HuH-7 (cell line): ENCODE measurements around the gene IL2RA.
A peak's percentile ranks its signal among the peaks of the same experiment; 100 is the strongest.
"Not testable (repeated sequence)": the region's sequence is repeated elsewhere in the genome, so short reads cannot be mapped to it uniquely, and the experiment has no call there.

Experiments used
- DNase-seq: peaks from one replicate; pipeline ENCODE4 v3.0.0; 2011; ENCODE audit warnings: low spot score

IL2RA gene

DNA sequence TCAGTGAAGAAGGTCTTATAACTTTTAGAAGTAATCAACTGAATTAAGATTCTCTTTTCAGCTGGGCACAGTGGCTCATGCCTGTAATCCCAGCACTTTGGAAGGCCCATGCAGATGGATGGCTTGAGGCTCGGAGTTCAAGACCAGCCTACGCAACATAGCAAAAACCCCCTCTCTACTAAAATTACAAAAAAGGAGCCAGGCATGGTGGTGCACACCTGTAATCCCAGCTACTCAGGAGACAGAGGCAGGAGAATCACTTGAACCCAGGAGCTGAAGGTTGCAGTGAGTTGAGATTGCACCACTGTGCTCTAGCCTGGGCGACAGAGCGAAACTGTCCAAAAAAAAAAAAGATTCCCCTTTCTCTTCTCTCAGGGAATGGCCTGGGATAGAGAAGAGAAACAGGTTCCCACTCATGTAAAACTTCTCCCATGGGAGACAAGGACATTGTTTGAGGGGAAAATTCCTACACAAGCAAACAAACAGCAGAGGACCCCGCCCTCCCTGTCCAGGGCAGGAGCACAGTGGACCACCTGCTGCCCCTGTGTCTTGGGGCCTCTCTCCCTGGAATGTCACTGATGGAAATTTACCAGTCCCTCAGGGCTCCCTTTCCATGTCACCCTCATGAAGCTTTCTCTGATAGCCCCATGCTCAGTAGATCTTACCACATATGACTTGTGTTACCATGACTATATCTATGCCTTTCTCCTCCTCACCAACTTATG, 5.6 kb downstream of the IL2RA start:
- DNase-seq: no peak

DNA sequence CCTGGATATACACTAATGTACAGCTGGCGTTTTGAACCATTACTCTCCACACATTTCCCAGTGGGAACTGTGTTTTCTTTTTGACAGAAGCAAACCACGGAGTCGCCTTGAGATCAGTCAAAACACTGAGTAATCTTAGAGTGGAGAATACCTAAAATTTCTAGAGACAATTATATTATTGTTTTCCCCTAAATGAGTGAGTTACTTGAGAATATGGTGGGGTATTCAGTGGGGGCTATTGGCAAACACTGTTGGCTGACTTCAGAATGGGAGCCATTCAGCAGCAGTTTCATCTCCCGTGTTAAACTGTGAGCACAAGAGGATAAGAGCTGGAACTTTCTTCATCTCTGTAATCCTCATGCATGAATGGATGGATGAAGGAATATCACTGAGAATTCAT, 6.2 kb downstream of the IL2RA start:
- DNase-seq: no peak

DNA sequence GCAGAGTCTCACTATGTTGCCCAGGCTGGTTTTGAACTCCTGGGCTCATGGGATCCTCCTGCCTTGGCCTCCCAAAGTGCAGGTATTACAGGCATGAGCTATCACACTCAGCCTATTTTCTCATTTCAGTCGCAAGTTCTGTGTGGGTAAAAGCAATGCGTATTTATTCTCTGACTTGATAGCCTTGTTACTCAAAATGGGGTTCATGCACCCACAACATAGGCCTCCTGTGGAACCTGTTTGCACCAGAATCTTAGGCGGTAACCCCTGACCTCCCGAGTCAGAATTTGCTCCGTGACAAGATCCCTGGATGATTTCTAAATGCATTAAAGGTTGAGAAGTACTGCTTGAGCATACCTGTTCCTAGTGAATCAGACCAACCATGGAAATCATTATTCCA, 7.3 kb downstream of the IL2RA start:
- DNase-seq: no peak

DNA sequence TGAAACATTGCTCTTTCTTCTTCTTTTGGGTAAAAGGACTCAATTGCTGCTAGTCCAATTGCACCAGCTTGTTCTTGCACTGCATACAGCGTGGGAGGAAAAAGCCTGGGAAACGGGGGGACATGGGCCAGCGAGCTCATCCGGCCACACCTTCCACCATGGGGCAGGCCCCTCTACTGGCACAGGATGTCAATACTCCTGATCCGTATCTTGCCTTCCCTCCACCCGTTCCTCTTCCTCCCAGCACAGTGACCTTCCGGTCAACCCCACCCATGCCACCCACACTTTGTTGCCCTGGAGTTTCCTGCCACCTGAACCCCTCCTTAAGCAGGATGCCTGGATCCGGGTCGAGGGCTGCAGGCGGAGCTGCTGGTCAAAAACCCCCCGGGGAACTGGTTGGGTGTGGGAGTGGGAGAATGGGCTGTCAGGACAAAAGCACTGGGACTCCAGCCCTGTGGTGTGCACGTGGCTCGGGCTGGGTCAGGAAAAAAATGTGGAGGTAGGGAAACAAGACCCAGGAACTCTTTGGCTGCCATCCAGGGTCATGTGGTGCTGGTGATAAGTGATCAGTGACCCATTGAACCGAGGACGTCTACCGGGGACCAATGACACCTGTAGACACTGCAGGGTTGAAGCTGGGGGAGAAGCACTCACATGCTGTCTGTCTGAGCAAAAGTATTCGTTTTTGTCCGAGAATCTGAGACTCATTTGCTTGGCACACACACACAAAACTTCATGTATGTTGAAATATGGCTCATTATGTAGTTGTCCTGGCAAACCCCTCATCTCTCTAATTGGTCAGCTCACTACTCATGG, 8.1 kb downstream of the IL2RA start:
- DNase-seq: no peak

DNA sequence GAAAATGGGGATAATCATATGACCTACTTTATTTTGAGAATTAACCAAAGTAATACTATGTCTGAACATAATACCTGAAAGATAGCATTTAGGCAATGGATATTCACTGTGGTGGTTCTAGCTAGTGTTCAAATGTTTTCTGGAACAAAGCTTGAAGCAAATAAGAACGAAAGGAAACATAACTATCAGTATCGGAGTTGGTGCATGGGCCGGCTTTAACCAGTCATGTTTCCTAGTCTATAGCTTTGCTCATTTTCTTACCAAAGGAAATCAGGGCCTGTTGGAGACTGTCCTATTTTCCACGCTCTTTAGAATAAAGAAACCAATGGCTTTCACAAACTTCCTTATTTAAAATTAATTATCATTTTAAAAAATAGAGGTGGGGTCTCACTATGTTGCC, 8.9 kb downstream of the IL2RA start:
- DNase-seq: no peak

DNA sequence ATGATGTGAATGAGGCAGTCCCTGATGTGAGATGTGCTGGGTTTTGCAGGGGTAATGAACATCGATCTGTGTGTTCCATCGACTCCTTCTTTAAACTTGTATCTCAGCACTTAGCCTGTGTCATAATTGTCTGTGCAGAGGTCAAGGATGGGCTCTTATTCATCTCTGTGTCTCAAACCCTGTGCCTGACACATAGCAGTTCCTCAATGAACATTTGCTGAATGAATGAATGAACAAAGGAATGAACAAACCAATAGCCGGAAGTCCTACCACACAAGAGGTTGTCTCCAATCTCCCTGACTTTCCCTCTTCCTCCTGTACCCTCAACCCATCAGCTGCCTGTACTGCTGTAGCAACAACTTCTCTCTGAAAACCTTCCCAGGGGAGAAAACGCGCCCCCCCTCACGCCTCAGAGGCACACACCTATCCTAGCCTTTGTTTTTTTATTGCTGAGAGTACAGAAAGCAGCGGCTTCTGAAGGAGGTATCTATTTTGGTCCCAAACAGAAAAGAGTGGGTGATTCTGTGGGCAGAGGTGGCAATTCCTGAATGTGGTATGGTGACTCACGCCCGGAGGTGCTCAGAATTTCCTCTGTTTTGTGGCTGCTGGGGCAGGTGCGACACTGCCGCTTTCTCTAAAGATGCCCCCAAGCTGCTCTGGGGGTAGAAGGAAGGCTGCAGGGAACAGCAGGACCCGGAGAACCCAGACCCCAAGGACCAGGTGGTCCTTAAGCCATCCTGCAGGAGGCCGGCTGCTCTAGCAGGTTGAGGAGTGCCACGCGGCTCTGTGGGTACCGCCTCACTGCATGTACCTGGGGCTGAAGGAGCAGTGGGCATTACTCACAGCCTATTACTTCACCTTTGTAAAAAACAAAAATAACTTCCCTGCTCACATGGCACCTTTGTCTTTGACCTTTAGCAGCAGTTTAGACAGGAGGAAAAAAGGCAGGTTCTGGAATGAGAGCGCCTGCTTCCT, 9.6 kb downstream of the IL2RA start:
- no peak for DNase-seq

DNA sequence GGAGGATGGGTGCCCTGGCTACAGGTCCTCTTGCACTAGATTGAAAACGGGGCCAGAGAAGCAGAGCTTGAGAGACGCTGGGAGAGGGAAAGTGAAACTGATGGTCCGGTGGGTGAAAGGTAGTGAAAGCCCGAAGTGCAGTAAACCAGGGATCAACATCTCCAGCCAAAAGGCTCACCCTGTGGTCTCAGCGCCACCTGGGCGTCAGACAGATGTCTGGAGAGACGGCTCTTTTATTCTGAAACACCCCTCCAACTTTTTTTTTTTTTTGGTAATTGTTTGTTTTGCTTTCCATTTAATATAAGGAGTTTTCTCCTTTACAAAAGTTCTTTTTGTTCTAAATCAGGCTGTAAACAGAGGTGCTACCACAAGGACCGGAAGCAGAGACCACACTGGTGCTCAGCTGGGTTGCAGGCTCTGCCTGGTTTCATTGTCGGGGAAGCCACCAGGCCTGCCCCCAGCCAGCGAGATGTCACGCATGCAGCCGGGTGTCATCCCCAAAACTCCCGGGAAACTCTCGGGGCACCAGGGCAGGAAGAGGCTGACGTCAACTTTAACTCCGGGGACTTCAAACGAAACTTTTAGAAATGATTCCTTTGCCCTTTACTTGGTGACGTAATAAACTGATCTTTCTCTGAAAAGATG, 11.2 kb downstream of the IL2RA start:
- peak; percentile 78 for DNase-seq

DNA sequence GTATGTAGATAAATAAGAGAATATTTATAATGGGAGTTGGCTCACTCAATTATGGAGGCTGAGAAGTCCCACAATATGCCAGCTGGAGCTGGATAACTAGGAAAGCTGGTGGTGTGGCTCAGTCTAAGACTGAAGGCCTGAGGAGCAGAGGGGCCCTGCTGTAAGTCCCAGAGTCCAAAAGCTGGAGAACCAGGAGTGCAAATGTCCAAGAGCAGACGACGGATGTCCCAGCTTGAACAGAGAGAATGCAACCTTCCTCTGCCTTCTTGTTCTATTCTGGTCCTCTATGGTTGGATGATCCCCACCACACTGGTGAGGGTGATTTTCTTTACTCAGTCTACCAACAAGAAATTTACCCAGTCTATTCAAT, 13.2 kb downstream of the IL2RA start:
- no peak for DNase-seq

DNA sequence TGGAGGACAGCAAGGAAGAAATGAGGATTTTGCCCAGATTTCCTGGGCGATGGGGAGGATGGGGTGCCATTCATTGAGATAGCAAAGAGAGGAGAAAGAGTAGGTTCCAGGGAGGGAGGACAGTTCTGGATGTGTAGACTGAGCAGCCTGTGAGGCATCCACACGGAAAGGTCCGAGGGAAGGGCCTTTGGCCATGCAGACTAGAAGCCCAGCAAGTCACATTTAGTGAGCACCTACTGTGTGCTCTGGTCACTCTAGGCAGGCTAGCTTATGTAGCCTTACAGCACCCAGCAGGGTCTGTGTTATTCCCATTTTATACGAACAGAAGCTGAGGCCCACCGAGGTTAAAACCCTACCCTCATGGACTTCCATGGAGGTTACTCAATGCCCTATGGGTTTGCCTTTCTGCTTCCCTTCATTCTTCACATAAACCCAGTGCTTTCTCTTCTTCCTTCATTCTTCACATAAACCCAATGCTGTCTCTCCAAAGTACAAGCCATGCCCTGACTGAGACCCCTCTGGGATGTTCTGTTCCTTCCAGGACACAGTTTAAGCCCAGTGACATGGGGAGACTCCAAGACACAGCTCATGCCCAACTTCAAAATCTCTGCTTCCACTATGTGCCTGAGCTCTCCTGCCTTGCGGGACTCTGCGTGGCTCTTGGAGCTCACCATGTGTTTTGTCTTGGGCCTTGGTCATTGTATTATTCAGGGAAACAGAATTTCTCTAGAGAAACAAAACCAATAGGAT, 13.7 kb downstream of the IL2RA start:
- DNase-seq: no peak

DNA sequence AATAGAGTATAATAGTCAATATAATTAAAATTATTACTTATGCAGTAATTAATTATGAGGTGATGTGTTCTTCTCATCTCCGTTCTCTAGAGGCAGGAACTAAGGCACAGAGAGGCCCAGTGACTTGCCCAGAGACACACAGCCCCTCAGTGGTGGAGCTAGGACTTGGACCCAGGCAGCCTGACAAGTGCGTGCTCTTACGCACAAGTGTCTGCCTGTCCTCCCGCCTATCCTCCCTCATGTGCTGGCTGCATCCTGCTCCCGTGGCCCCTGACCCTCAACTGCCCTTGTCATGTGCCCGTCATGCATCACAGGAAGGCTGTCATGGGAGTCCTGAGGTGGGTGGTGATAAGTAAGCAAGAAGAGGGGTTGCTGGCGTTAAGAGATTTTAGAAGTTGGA, 14.3 kb downstream of the IL2RA start:
- DNase-seq: no peak

DNA sequence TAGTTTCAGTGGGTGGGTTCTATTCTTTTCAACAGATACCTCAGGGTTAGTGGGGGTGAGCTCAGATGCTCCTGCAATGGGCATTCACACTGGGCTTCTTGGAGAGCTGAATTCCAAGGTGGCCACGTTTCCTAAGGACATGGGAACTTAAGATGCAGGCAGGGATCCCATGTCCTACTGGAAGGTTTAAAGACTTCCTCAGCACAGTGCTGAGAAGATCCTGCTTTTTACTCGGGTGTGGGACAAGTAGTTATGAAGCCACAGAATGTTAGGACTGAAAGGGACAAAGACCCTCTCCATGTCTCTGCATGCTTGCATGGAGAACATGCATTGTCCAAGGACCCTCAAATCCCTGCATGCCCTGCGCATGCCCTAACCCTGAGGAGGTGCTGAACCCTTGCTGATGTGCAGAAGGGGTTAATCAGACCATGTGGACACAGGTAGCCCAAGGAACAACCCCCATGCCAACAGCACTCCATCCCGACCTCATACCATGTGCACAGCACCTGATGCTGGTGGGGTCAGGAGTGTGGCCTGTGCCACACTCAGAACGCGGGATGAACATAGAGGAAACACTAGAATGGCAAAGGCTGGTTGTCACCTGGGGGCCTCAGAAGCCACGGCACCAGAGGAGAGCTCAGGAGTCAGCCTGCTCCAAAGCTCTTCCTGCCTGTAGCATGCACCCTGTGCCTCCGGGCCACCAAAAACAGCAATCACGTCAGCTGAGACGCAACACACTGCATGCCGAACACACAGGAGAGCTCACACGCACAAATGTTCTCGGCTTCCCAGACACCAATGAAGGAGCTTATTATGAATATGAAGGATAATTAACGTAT, 15.2 kb downstream of the IL2RA start:
- no peak for DNase-seq

DNA sequence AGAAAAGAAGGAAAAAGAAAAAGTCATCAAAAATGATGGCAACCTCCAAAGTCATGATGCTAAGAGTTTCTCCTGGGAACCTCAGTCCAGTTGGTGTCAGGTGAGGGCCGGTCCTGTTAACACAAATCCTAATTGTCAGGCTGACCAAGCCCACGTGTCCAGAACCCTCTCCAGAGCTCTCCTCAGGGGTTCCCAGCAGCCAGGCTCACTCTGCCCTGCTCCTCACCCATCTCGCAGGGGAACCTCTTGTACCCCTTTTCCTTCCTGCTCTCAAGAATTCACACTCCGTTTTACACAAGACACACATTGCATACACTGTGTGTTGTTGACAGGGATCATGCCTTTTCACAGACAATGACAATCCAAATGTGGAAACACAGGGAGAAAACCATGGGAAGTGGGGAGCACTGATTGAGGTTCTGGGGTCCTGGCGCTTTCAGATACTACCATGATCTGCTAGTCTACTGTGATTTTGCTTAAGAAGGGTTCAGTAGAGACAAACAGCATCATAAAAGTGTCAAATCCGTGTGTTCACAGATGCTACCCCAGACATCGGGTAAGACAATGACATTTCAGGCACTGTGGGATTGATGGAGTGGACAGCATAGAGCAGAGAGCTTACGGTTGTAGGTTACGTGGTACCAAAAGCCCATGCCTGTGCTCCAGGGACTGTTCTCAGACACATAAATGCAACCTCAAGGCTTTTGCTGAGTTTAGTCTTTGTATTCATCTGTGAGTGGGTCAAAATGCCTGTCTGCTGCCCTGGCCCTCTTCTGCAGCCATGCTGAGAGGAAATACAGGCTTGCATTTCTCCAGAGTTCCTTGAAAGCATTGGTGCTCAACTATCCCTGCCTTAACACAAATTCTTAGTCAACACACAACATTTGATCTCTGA, 16.0 kb downstream of the IL2RA start:
- no peak for DNase-seq

DNA sequence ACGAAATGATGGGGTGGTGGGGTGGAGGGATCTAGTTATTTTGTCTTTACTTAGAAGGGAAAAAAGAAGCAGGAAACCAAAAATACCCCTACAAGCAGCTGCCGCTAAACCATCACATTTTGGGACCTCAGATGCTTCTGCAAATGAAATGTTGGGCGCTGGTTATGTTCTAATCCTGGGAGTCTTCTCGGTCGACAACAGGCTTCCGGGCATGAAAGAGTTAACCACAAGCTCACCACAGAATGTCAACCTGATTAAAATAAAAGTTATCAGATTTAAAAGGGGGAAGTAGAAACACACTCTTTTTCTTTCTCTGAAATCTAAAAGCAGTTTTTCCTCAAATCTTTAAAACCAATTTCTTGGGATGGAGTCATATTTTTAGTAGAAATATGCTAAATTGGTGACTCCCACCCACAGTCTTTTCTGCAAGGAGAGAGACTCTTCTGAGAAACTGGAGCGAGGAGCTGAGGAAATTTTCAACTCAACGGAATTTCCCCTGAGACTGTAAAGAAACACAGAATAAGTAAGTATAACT, 16.8 kb downstream of the IL2RA start:
- no peak for DNase-seq

DNA sequence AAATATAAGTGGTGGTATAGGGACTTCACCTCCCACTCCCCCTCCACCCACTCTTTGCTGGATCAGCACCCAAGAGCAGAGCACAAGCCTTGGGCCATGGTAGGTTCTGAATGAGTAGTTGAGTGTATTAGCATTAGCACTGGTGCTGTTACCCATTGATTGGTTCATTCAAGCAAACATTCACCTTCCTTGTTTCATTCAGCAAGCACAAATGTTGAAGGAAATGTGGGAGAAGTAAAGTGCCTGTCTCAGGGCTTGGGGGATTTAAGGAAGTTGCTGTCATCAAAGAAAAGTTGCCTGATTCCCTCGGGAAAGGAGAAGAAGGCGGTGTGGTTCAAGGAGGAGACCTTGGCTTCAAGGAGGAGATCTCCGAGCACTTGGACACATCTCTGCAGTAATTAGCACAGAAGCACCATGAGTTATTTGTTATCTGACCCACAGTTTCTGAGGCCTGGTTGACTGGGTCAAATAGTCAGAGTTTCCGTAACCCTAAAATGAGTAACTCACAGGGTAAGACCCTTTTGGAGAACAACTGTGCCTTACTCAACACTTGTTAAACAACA, 17.3 kb downstream of the IL2RA start:
- no peak for DNase-seq

DNA sequence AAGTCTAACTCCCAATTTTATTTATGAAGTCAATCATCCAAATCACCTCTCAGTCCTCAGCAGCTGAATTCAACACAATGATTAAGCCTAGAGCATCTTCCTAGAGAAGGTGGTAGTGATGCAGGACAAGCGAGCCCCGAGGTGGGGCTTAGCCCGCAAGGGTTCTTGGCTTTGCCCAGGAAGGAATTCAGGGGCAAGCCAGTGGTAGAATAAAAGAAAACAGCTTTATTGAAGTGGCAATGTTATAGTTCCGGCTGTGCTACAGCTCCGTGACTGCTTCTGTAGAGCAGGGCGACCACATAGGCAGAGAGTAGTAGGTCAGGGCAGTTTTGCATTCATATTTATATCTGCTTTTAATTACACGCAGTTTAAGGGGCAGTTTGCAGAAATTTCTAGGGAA, 18.1 kb downstream of the IL2RA start:
- no peak for DNase-seq

DNA sequence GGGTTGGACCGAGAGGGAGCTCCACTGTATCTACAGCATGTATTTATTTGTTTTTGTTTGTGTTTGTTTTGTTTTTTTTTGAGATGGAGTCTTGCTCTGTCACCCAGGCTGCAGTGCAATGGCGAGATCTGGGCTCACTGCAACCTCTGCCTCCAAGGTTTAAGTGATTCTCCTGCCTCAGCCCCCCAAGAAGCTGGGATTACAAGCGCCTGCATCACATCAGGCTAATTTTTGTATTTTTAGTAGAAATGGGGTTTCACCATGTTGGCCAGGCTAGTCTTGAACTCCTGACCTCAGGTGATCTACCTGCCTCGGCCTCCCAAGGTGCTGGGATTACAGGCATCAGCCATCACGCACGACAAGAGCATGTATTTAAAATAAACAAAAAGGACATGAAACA, 18.8 kb downstream of the IL2RA start:
- not testable (repeated sequence) for DNase-seq

DNA sequence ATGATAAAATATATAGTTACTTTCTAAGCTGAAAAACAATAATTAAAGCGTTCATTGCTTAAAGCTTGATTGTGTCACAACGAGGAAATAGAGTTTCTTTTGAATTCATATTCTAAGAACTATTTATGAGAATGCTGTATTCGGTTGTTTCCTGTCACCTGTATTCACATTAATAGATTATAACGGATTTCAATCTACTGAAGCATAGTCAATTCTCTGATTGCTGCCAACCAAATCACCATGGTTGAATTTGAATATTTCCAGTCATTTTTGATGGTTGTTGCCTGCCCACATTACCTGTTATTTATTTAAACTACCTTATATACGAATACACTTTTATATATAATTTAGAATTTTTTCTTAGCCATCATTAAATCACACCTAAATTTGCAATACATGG, 22.0 kb downstream of the IL2RA start:
- no peak for DNase-seq

DNA sequence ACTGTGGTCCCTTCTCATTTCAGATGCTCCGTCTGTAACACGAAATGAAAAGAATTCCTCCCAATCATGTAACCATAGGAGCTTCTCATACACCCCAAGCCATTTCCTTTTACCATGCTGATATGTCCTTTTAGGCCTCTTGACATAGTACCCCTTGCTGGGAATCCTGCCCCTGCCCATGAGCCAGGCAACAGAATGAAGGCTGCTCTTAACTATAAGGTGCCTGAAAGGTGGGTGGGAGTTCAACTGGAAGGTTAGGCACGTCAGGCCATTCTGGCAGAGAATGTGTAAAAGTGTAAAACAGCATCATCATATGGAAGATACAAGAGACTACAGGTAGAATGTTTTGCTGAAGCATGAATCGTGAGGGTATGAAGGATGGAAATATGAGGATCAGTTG, 22.5 kb downstream of the IL2RA start:
- no peak for DNase-seq
